ENCODE results near the gene PRXL2A.

GRCh38 chr10:80454513-80455460 is 46.4 kb downstream of the PRXL2A start:
- TF ChIP-seq, protein P1, sequence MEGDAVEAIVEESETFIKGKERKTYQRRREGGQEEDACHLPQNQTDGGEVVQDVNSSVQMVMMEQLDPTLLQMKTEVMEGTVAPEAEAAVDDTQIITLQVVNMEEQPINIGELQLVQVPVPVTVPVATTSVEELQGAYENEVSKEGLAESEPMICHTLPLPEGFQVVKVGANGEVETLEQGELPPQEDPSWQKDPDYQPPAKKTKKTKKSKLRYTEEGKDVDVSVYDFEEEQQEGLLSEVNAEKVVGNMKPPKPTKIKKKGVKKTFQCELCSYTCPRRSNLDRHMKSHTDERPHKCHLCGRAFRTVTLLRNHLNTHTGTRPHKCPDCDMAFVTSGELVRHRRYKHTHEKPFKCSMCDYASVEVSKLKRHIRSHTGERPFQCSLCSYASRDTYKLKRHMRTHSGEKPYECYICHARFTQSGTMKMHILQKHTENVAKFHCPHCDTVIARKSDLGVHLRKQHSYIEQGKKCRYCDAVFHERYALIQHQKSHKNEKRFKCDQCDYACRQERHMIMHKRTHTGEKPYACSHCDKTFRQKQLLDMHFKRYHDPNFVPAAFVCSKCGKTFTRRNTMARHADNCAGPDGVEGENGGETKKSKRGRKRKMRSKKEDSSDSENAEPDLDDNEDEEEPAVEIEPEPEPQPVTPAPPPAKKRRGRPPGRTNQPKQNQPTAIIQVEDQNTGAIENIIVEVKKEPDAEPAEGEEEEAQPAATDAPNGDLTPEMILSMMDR (IDR thresholded peaks at IDR 0.05): peak in 1 of 6 experiments; percentile 5
- no peak for TF ChIP-seq POLR2A (IDR thresholded peaks at IDR 0.05)

Measured in esophagus squamous epithelium (tissue), 4 donors.